GM12878 (cell line): Measurements from ENCODE around the gene PPP5C. TPM values are rescaled to one million over a fixed set of nuclear protein-coding genes. Genes with fewer than 3 reads are reported as not detected.

Experiments used
- ATAC-seq: fragments of 200-7000 bp; cut with Tn5 transposase; 3 replicates; pipeline ENCODE4 v1.9.1; 2020; ENCODE audit warnings: mild to moderate bottlenecking, moderate library complexity
- BruUV-seq: library from RNA; stranded (reverse); fragments of 400-500 nt; replicated peaks from 2 replicates; lab custom pipeline; 2021; lab: Mats Ljungman, UMichigan
- CTCF ChIA-PET: fragments of 300-600 bp; sonication (Branson Sonifier 250); formaldehyde crosslinking; extraction: SDS; loops from one replicate; lab custom pipeline; 2021; ENCODE audit warnings: inconsistent platforms; lab: Yijun Ruan, JAX
- POLR2A ChIA-PET: fragments of 350-600 bp; formaldehyde crosslinking; extraction: SDS; loops from one replicate; lab custom pipeline; 2021; ENCODE audit warnings: inconsistent platforms; lab: Charles Lee
- RAD21 ChIA-PET: fragments of 300-600 bp; sonication (Branson Sonifier 250); formaldehyde crosslinking; loops from one replicate; lab custom pipeline; 2023; ENCODE audit warnings: antibody characterized with exemption; ENCODE audit not compliant: unreplicated experiment; lab: Charles Lee
- SMC1A ChIA-PET: fragments of 300-600 bp; sonication (Branson Sonifier 250); formaldehyde crosslinking; loops from one replicate; lab custom pipeline; 2023; ENCODE audit not compliant: unreplicated experiment, uncharacterized antibody; lab: Charles Lee
- DNase-seq: peaks from one replicate; pipeline ENCODE4 v3.0.0-alpha.2; 2011; ENCODE audit warnings: low read depth, low spot score
- FAIRE-seq: peaks from 3 replicates; lab custom pipeline; 2011; peaks lifted over from hg19 to GRCh38; lab: Jason Lieb, UNC
- H2AFZ ChIP-seq: 2 replicates; pipeline ENCODE4 v1.6.0; 2011; ENCODE audit warnings: low read depth, low read length, control low read depth; ENCODE audit not compliant: control insufficient read depth
- H3K27ac ChIP-seq: 2 replicates; pipeline ENCODE4 v1.5.1; 2011; ENCODE audit warnings: control low read depth; ENCODE audit not compliant: control insufficient read depth, insufficient read depth
- H3K27me3 ChIP-seq, 2 experiments: replicated peaks in 1 of 2; 2 replicates each; pipeline versions ENCODE4 v1.6.0 to v1.6.1; 2011; ENCODE audit warnings: low read length in 1 of 2; ENCODE audit not compliant: control insufficient read depth in 2 of 2, insufficient read depth in 2 of 2
- H3K36me3 ChIP-seq, 2 experiments: 2 replicates each; pipeline ENCODE4 v1.5.1; 2011; ENCODE audit warnings: low read length in 1 of 2; ENCODE audit not compliant: control insufficient read depth in 2 of 2, insufficient read depth in 2 of 2
- H3K4me1 ChIP-seq: 2 replicates; pipeline ENCODE4 v1.6.1; 2011; ENCODE audit warnings: mild to moderate bottlenecking, low read length, moderate library complexity, mixed read lengths; ENCODE audit not compliant: control insufficient read depth, insufficient read depth
- H3K4me2 ChIP-seq: 2 replicates; pipeline ENCODE4 v1.6.0; 2011; ENCODE audit warnings: control low read depth; ENCODE audit not compliant: control insufficient read depth, insufficient read depth
- H3K4me3 ChIP-seq: fragments of 200-600 bp; sonication (generic); 2 replicates; pipeline ENCODE4 v1.5.1; 2016
- H3K79me2 ChIP-seq: 2 replicates; pipeline ENCODE4 v1.6.0; 2011; ENCODE audit warnings: low read length; ENCODE audit not compliant: control insufficient read depth, insufficient read depth
- H3K9ac ChIP-seq: 2 replicates; pipeline ENCODE4 v1.8.0; 2011; ENCODE audit warnings: low read length, control low read depth, mixed read lengths; ENCODE audit not compliant: control insufficient read depth, insufficient read depth
- H3K9me3 ChIP-seq: replicated peaks from 3 replicates; pipeline ENCODE4 v1.5.1; 2011; ENCODE audit warnings: mild to moderate bottlenecking, low read length; ENCODE audit not compliant: control insufficient read depth, insufficient read depth
- H4K20me1 ChIP-seq: 2 replicates; pipeline ENCODE4 v1.6.0; 2011; ENCODE audit not compliant: control insufficient read depth, insufficient read depth
- IKZF1 ChIP-seq: fragments of 450-650 bp; conservative IDR thresholded peaks from 2 replicates; pipeline ENCODE4 v1.6.1; 2017; ENCODE audit warnings: antibody characterized with exemption, mild to moderate bottlenecking
- PRDM15 ChIP-seq: fragments of 450-650 bp; formaldehyde crosslinking; IDR thresholded peaks from 2 replicates; pipeline ENCODE4 v1.4.0; 2020; ENCODE audit warnings: mild to moderate bottlenecking, moderate library complexity
- SIX5 ChIP-seq: IDR thresholded peaks from 2 replicates; pipeline ENCODE4 v1.6.1; 2011; ENCODE audit warnings: mild to moderate bottlenecking, low read depth, low read length, moderate library complexity; ENCODE audit not compliant: severe bottlenecking
- WGBS: methylation state at CpG from one replicate; pipeline ENCODE4 v1.1.6; 2016; ENCODE audit warnings: low lambda C conversion rate; ENCODE audit not compliant: insufficient replicate concordance, insufficient coverage; ENCODE audit errors: missing lambda C conversion rate; 5-methylcytosine and 5-hydroxymethylcytosine counted together
- in situ Hi-C: fragments of 300-500 bp; cut with MboI; formaldehyde crosslinking; loops from 9 replicates; pipeline ENCODE4 v1.14.3; 2018; ENCODE audit warnings: mixed read lengths
- intact Hi-C: fragments of 100-400 bp; cut with micrococcal nuclease; formaldehyde crosslinking; loops from one replicate; pipeline ENCODE4 v1.14.2; 2022; ENCODE audit not compliant: unreplicated experiment
- polyA plus RNA-seq, 11 experiments: library from polyadenylated mRNA; depleted of rRNA in 4 of 11; unstranded in 6 of 11; stranded (reverse) in 5 of 11; fragments of >200 nt; fragmentation: Nextera tagmentation in 4 of 11; fragmentation: Illumina TruSeq in 1 of 11; extraction: Ambion mirVana in 4 of 11; extraction: Trizol in 1 of 11; gene quantifications; 1 replicate in 1 of 11; 2 replicates in 10 of 11; pipeline versions ENCODE4 v1.2.1 to v1.2.3, GENCODE V29; 2011 to 2016; ENCODE audit warnings: inconsistent platforms in 2 of 11, missing spikeins in 2 of 11, low read depth in 1 of 11
- total RNA-seq, 4 experiments: library from RNA; depleted of rRNA in 3 of 4; stranded (reverse); fragments of >200 nt in 3 of 4; fragmentation: Illumina TruSeq in 1 of 4; extraction: Trizol in 1 of 4; gene quantifications; 2 replicates each; pipeline versions ENCODE4 v1.2.1 to v1.2.3, GENCODE V29; 2013 to 2021

The PPP5C gene
- total and polyA plus RNA-seq, 10 of the 15 experiments (the other 5 are each of a cell fraction or from before 2014, with no cell fraction given), result 1.1 to 154 (median 94.5) TPM

GRCh38 chr19:46366620-46367292 is 19.9 kb downstream of the PPP5C start:
- Histone ChIP-seq H3K79me2 (peaks cover 17% of the 10 kb centered on the region), H3K9me3 (no peaks in the 10 kb centered on the region), H3K27ac (no peak overlapping the region), H3K9ac (no peak overlapping the region), H3K36me3 (peaks cover 23 to 25% of the 10 kb centered on the region in 2 experiments), H3K4me1 (peaks cover 6% of the 10 kb centered on the region), H3K4me3 (no peak overlapping the region), H2AFZ (no peak overlapping the region), H3K4me2 (no peak overlapping the region), H3K27me3 (no peaks in the 10 kb centered on the region), H4K20me1 (peaks cover 3% of the 10 kb centered on the region; the same call in 1 of the 2 replicates)
- DNase-seq (no peak), ATAC-seq (no peak), FAIRE-seq (no peak)
- BruUV-seq, result no TSS peak
- intact Hi-C loops, result no loop called here
- 87% methylated on average over 9 of the region's 9 CpGs for WGBS
- ChIA-PET CTCF (no interaction called here), SMC1A (no interaction called here), POLR2A (no interaction called here), RAD21 (no interaction called here)
- in situ Hi-C loops, result no loop called here
- TF ChIP-seq SIX5 (no peak), IKZF1 (no peak), PRDM15 (CRISPR knock-in tag) (no peak)
